ENCODE data around the gene NR2C2AP.
A peak's percentile ranks its signal among the peaks of the same experiment; 100 is the strongest.

The NR2C2AP gene, protein sequence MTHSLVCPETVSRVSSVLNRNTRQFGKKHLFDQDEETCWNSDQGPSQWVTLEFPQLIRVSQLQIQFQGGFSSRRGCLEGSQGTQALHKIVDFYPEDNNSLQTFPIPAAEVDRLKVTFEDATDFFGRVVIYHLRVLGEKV

GRCh38 chr19:19203012-19203856, at the start of gene NR2C2AP:
TSS of gene NR2C2AP (minus strand) at chr19:19203414. CDS start at chr19:19203060, 354 bp downstream.
- TF ChIP-seq, protein P1, sequence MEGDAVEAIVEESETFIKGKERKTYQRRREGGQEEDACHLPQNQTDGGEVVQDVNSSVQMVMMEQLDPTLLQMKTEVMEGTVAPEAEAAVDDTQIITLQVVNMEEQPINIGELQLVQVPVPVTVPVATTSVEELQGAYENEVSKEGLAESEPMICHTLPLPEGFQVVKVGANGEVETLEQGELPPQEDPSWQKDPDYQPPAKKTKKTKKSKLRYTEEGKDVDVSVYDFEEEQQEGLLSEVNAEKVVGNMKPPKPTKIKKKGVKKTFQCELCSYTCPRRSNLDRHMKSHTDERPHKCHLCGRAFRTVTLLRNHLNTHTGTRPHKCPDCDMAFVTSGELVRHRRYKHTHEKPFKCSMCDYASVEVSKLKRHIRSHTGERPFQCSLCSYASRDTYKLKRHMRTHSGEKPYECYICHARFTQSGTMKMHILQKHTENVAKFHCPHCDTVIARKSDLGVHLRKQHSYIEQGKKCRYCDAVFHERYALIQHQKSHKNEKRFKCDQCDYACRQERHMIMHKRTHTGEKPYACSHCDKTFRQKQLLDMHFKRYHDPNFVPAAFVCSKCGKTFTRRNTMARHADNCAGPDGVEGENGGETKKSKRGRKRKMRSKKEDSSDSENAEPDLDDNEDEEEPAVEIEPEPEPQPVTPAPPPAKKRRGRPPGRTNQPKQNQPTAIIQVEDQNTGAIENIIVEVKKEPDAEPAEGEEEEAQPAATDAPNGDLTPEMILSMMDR (IDR thresholded peaks at IDR 0.05; ENCODE audit: low read depth, low read length, missing control alignments), result no peak
- peak; percentile 86 for DNase-seq (ENCODE audit: low read depth)

DNA sequence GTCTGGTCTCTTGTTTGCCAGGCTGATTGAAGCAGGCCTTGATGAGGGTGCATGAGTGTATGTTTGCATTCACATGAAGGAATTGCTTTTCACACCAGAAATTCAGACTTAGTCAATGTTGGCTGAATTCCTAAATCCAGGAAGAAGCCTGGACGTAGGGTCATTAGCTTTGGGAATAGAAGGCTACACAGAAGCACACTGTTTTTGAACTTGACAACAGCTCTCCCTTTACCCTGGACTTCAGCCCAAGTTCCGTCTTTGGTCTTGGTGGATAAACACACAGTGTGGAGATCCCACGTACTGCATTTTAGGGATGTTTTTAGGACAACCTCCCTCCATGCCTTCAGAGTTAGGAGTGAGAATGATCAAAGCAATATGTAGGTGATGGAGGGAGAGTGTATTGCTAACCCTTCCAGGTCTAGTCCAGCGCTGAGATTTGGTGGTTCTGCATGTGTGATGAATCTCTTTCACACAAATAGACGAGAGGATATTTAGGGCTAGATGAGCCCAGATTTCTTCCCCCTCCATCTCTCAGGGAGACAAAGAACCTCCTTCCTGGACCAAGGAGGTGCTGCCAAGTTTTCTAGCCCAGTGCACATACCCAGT, 47.1 kb upstream of the NR2C2AP start:
- TF ChIP-seq, protein P1 (IDR thresholded peaks at IDR 0.05; ENCODE audit: low read depth, low read length, missing control alignments), result no peak
- no peak overlapping the region for H3K4me3 ChIP-seq (ENCODE audit: low read depth, low read length)

More at GRCh38 chr19:19203012-19203856, at the start of gene NR2C2AP:
- peak within 1 kb of the TSS; percentile 77 for H3K4me3 ChIP-seq (ENCODE audit: low read depth, low read length)

DNA sequence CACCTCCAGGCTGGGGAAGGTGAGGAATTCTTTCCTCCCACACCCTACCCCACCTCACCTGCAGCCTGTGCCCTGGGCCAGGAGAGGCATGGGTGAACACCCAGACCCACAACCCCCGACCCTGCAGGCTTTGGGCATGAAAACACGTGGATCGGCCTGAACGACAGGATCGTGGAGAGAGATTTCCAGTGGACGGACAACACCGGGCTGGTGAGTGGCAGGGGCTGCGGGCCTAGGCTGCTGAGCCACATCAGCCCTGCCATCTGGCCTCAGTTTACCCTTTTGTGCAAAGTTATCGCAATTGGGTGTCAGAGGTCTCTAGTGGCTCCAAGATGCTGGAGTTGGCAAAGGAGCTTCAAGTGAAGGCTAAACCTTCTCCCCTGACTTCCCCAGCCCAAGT, 37.3 kb upstream of the NR2C2AP start:
- TF ChIP-seq, protein P1 (IDR thresholded peaks at IDR 0.05; ENCODE audit: low read depth, low read length, missing control alignments), result no peak
- DNase-seq (ENCODE audit: low read depth), result no peak
- no peak overlapping the region for H3K4me3 ChIP-seq (ENCODE audit: low read depth, low read length)

More for the DNA sequence above, 47.1 kb upstream of the NR2C2AP start:
- DNase-seq (ENCODE audit: low read depth), result no peak

GRCh38 chr19:19239675-19240074, 36.5 kb upstream of the NR2C2AP start:
- no peak overlapping the region for H3K4me3 ChIP-seq (ENCODE audit: low read depth, low read length)
- no peak for DNase-seq (ENCODE audit: low read depth)
- TF ChIP-seq, protein P1 (IDR thresholded peaks at IDR 0.05; ENCODE audit: low read depth, low read length, missing control alignments), result no peak

- no peak for DNase-seq (ENCODE audit: low read depth)
- no peak overlapping the region for H3K4me3 ChIP-seq (ENCODE audit: low read depth, low read length)
- TF ChIP-seq, protein P1 (IDR thresholded peaks at IDR 0.05; ENCODE audit: low read depth, low read length, missing control alignments), result no peak
Observed at GRCh38 chr19:19238126-19238894, 35.1 kb upstream of the NR2C2AP start.

DNA sequence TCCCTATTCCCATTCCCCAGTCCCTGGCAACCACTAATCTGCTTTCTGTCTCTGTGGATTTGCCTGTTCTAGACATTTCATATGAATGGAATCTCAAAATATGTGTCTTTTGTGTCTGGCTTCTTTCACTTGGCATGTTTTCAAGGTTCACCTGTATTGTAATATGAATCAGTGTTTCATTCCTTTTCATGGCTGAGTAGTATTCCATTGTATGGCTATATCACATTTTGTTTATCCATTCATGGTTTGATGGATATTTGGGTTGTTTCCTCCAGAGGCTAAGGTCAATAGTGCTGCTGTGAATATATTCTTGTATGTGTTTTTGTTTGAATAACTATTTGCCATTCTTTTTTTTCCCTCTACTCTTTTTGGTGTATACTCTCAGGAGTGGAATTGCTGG, 33.0 kb upstream of the NR2C2AP start:
- no peak for DNase-seq (ENCODE audit: low read depth)
- no peak overlapping the region for H3K4me3 ChIP-seq (ENCODE audit: low read depth, low read length)
- TF ChIP-seq, protein P1 (IDR thresholded peaks at IDR 0.05; ENCODE audit: low read depth, low read length, missing control alignments), result no peak

Data from GM12864 (cell line).